ENCODE results near the gene TCF4.

DNA sequence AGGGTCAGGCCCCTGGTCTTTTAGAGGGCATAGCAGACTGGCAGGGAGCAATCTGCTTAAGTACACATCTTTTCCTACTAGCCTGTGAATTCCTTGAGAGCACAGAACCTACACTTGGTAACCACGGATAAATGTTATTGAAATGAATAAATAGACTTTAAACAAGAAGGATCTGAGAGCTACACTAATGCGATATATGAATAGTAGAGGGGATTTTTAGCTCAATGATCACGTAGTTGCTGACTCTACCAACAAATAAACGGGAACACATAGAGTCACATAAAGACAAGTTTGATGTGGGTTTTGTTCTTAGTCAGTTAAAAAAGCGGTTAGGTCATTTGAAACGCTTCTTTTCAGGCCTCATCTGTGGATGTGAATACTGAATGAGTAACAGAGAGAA is 338.4 kb downstream of the TCF4 start:
- TF ChIP-seq, protein P1, sequence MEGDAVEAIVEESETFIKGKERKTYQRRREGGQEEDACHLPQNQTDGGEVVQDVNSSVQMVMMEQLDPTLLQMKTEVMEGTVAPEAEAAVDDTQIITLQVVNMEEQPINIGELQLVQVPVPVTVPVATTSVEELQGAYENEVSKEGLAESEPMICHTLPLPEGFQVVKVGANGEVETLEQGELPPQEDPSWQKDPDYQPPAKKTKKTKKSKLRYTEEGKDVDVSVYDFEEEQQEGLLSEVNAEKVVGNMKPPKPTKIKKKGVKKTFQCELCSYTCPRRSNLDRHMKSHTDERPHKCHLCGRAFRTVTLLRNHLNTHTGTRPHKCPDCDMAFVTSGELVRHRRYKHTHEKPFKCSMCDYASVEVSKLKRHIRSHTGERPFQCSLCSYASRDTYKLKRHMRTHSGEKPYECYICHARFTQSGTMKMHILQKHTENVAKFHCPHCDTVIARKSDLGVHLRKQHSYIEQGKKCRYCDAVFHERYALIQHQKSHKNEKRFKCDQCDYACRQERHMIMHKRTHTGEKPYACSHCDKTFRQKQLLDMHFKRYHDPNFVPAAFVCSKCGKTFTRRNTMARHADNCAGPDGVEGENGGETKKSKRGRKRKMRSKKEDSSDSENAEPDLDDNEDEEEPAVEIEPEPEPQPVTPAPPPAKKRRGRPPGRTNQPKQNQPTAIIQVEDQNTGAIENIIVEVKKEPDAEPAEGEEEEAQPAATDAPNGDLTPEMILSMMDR (IDR thresholded peaks at IDR 0.05): no peak
- no peak for TF ChIP-seq POLR2A (IDR thresholded peaks at IDR 0.05)
